Natural killer cell (primary cell): ENCODE results near the gene MTUS2. TPM values are rescaled to one million over a fixed set of nuclear protein-coding genes. Genes with fewer than 3 reads are reported as not detected.

Experiments
- ATAC-seq, 3 donors: fragments of 150-1000 bp in 2 of 3; fragments of 200-7000 bp in 1 of 3; cut with Tn5 transposase; 1 replicate in 1 of 3; 2 replicates in 2 of 3; pipeline ENCODE4 v1.10.0; 2021; ENCODE audit warnings: mild to moderate bottlenecking in 2 of 3, moderate library complexity in 2 of 3
- DNase-seq, 2 donors: peaks; one replicate each; pipeline versions ENCODE4 v3.0.0 to v3.0.0-alpha.2; 2013 to 2021; ENCODE audit warnings: mixed read lengths in 1 of 2
- H3K27ac ChIP-seq: one replicate; pipeline ENCODE4 v1.5.1; 2013; ENCODE audit warnings: mild to moderate bottlenecking, low read length
- H3K27me3 ChIP-seq: one replicate; pipeline ENCODE4 v1.6.1; 2013; ENCODE audit warnings: low read length; ENCODE audit not compliant: control insufficient read depth, insufficient read depth
- H3K36me3 ChIP-seq: one replicate; pipeline ENCODE4 v1.6.1; 2013; ENCODE audit warnings: low read length; ENCODE audit not compliant: control insufficient read depth, insufficient read depth
- H3K4me1 ChIP-seq: one replicate; pipeline ENCODE4 v1.6.1; 2013; ENCODE audit warnings: low read length; ENCODE audit not compliant: control insufficient read depth, insufficient read depth
- H3K4me3 ChIP-seq: one replicate; pipeline ENCODE4 v1.5.1; 2013; ENCODE audit warnings: low read length
- H3K9me3 ChIP-seq: one replicate; pipeline ENCODE4 v1.6.1; 2013; ENCODE audit warnings: low read length; ENCODE audit not compliant: control insufficient read depth, insufficient read depth
- H3K27ac Mint-ChIP-seq, 2 donors: one replicate each; pipeline ENCODE4 v1.8.0; 2022; ENCODE audit warnings: mild to moderate bottlenecking in 2 of 2, mixed read lengths in 2 of 2, moderate library complexity in 1 of 2
- H3K27me3 Mint-ChIP-seq, 2 donors: one replicate each; pipeline ENCODE4 v1.8.0; 2022; ENCODE audit warnings: low read depth in 2 of 2, mixed read lengths in 2 of 2
- H3K36me3 Mint-ChIP-seq: one replicate; pipeline ENCODE4 v1.8.0; 2022; ENCODE audit warnings: mixed read lengths
- H3K4me1 Mint-ChIP-seq, 2 donors: one replicate each; pipeline ENCODE4 v1.8.0; 2022; ENCODE audit warnings: mixed read lengths in 2 of 2
- H3K4me3 Mint-ChIP-seq: one replicate; pipeline ENCODE4 v1.8.0; 2022; ENCODE audit warnings: mild to moderate bottlenecking, moderate library complexity, mixed read lengths
- H3K9me3 Mint-ChIP-seq, 2 donors: one replicate each; pipeline ENCODE4 v1.8.0; 2022; ENCODE audit warnings: mixed read lengths in 2 of 2
- WGBS: methylation state at CpG from one replicate; pipeline ENCODE4 v1.1.7; 2013; ENCODE audit warnings: missing lambda C conversion rate; ENCODE audit not compliant: insufficient coverage; 5-methylcytosine and 5-hydroxymethylcytosine counted together
- intact Hi-C: fragments of 100-400 bp; cut with micrococcal nuclease; formaldehyde crosslinking; loops from one replicate; pipeline ENCODE4 v1.14.2; 2022
- total RNA-seq, 4 donors: library from RNA; stranded (reverse); fragments of 120-200 nt in 1 of 4; gene quantifications; one replicate each; pipeline versions ENCODE4 v1.2.3 to v1.2.4, GENCODE V29; 2013 to 2022
- TF ChIP-seq, protein P1 (sequence below): fragments of 200-600 bp; IDR thresholded peaks from one replicate; pipeline ENCODE4 v1.8.0; 2022; ENCODE audit warnings: antibody characterized with exemption

MTUS2 gene
- total RNA-seq, 3 donors from 2014 or later (not counting 1 experiment from before 2014, with no cell fraction given): not detected

DNA sequence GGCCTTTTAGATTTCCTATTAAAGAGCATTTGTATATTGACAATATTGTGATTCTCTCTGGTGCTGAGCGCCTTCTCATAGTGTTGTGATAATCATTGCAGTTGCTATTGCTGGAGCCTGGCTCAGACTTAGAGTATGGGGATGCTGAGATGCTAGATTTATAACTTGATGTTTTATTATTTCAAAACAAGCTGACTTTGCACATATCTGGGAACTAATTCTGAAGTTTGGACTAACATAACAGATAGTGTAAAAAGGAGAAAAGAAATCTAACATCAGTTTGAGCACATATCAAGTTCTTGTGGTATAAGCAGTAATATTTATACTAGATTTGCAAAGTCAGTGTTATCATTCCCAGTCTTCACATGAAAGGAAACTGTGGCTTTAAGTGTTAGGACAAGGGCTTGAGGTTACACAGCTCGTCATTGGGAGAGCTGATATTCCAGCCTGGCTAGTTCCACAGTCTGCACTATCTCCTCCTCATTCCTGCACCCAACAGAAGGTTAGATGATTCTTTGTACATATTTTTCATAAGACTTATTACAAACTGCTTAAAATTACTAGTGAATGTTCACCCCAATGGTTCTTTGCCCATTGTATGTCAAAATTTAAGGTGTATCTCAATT lies 279.8 kb downstream of the MTUS2 start:
- Mint-ChIP-seq H3K9me3 (peaks cover 3 to 7% of the 10 kb centered on the region in 2 donors), H3K27me3 (no peaks in the 10 kb centered on the region), H3K4me3 (no peak overlapping the region), H3K27ac (no peak overlapping the region), H3K4me1 (no peaks in the 10 kb centered on the region), H3K36me3 (no peaks in the 10 kb centered on the region)
- H3K27ac ChIP-seq: no peak overlapping the region
- DNase-seq: no peak
- no peaks in the 10 kb centered on the region for H3K36me3 ChIP-seq
- WGBS: 88% methylated on average over 1 of the region's 2 CpGs
- no peaks in the 10 kb centered on the region for H3K9me3 ChIP-seq
- TF ChIP-seq, protein P1, sequence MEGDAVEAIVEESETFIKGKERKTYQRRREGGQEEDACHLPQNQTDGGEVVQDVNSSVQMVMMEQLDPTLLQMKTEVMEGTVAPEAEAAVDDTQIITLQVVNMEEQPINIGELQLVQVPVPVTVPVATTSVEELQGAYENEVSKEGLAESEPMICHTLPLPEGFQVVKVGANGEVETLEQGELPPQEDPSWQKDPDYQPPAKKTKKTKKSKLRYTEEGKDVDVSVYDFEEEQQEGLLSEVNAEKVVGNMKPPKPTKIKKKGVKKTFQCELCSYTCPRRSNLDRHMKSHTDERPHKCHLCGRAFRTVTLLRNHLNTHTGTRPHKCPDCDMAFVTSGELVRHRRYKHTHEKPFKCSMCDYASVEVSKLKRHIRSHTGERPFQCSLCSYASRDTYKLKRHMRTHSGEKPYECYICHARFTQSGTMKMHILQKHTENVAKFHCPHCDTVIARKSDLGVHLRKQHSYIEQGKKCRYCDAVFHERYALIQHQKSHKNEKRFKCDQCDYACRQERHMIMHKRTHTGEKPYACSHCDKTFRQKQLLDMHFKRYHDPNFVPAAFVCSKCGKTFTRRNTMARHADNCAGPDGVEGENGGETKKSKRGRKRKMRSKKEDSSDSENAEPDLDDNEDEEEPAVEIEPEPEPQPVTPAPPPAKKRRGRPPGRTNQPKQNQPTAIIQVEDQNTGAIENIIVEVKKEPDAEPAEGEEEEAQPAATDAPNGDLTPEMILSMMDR: no peak
- no peaks in the 10 kb centered on the region for H3K27me3 ChIP-seq
- intact Hi-C loops: no loop called here
- no peak overlapping the region for H3K4me3 ChIP-seq
- H3K4me1 ChIP-seq: no peaks in the 10 kb centered on the region
- ATAC-seq: no peak

DNA sequence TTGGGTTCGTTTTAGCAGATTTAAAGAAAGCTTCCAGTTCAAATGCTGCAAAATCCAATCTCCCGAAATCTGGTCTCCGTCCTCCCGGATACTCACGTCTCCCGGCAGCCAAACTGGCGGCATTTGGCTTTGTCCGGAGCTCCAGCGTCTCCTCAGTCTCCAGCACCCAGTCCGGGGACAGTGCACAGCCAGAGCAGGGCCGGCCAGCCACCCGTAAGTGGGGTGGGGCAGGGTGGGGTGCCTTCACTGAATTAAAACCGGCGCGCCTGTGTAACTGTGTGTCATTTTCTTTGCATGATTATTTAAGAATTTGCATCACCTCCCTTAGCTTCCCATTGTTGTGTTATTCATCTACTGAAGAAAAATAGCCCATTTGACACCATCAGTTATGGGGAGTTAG lies 280.6 kb downstream of the MTUS2 start:
- Histone ChIP-seq H3K27ac (no peak overlapping the region), H3K27me3 (no peaks in the 10 kb centered on the region), H3K9me3 (no peaks in the 10 kb centered on the region), H3K4me1 (no peaks in the 10 kb centered on the region), H3K4me3 (no peak overlapping the region), H3K36me3 (no peaks in the 10 kb centered on the region)
- Mint-ChIP-seq H3K9me3 (peaks cover 3% of the 10 kb centered on the region in 2 donors), H3K4me1 (no peaks in the 10 kb centered on the region), H3K27me3 (no peaks in the 10 kb centered on the region), H3K36me3 (no peaks in the 10 kb centered on the region), H3K27ac (no peak overlapping the region), H3K4me3 (no peak overlapping the region)
- DNase-seq (no peak), ATAC-seq (no peak)
- TF ChIP-seq, protein P1: no peak
- intact Hi-C loops: no loop called here
- WGBS: 92% methylated on average over 11 of the region's 15 CpGs

DNA sequence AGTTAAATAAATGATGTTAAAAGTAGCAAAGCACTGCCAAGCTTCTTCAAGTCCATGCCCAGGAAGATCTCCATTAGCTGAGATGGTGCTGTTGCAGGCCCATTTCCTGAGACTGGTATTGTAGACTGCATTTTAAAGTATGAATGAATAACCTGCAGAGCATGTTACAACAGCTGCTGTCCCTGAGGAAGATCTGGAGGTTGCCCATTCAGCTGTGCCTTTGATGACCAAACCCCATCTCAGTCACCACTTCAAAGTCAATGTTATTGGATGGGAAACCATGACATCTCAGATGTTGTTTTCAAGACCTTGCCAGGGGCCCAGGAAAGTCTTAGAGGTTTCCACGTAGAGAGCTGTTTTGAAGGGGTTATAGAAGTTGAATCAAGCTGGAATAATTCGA lies 281.3 kb downstream of the MTUS2 start:
- intact Hi-C loops: no loop called here
- TF ChIP-seq, protein P1: no peak

DNA sequence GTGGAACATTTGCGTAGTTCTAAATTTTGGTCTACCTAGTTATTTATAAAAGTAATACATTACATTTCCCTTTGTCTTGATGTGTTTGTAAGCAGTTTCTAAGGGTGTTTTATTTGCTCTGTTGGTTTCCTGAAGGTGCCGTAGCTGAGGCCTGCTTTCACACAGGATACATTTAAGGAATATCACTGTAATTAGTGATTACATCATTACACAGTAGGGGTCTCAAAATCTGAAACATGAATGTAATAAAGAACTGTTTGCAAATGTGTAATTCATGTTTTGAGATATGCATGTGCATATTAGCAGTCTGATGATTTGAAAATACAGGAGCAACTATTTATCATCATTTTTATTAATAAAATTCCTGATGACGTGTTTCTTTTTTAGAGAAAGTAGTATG lies 281.8 kb downstream of the MTUS2 start:
- intact Hi-C loops: no loop called here
- Histone ChIP-seq H3K4me1 (no peaks in the 10 kb centered on the region), H3K27me3 (no peaks in the 10 kb centered on the region)

More for the DNA sequence above, 281.3 kb downstream of the MTUS2 start:
- no peaks in the 10 kb centered on the region for H3K27me3 Mint-ChIP-seq
- no peaks in the 10 kb centered on the region for H3K9me3 ChIP-seq
- ATAC-seq (no peak), DNase-seq (no peak)
- no peaks in the 10 kb centered on the region for H3K36me3 ChIP-seq
- H3K9me3 Mint-ChIP-seq: peaks cover 0 to 3% of the 10 kb centered on the region in 2 donors
- no peak overlapping the region for H3K27ac ChIP-seq
- no peak overlapping the region for H3K4me3 ChIP-seq
- no peak overlapping the region for H3K4me3 Mint-ChIP-seq
- H3K27ac Mint-ChIP-seq: no peak overlapping the region
- no peaks in the 10 kb centered on the region for H3K4me1 Mint-ChIP-seq
- H3K36me3 Mint-ChIP-seq: no peaks in the 10 kb centered on the region
- no peaks in the 10 kb centered on the region for H3K4me1 ChIP-seq
- no peaks in the 10 kb centered on the region for H3K27me3 ChIP-seq
- 33% methylated on average over 2 of the region's 2 CpGs for WGBS

More for the DNA sequence above, 281.8 kb downstream of the MTUS2 start:
- H3K36me3 ChIP-seq: no peaks in the 10 kb centered on the region
- WGBS: no CpG with 5 or more reads among the region's 3 CpGs
- ATAC-seq (no peak), DNase-seq (no peak)
- no peak overlapping the region for H3K4me3 Mint-ChIP-seq
- no peaks in the 10 kb centered on the region for H3K9me3 ChIP-seq
- no peak overlapping the region for H3K27ac ChIP-seq
- TF ChIP-seq, protein P1: no peak
- no peaks in the 10 kb centered on the region for H3K27me3 Mint-ChIP-seq
- H3K9me3 Mint-ChIP-seq: peaks cover 2 to 6% of the 10 kb centered on the region in 2 donors
- no peak overlapping the region for H3K4me3 ChIP-seq
- H3K27ac Mint-ChIP-seq: no peak overlapping the region
- H3K36me3 Mint-ChIP-seq: no peaks in the 10 kb centered on the region
- no peaks in the 10 kb centered on the region for H3K4me1 Mint-ChIP-seq
